ENCODE measurements around the gene NAXE.

GRCh38 chr1:156543066-156543465 is 48.5 kb upstream of the NAXE start:
- TF ChIP-seq POLR2A (IDR thresholded peaks at IDR 0.05; ENCODE audit: low read depth, low read length) (no peak), POLR2AphosphoS5 (IDR thresholded peaks at IDR 0.05; ENCODE audit: low read depth, low read length) (no peak), TAF1 (IDR thresholded peaks at IDR 0.05; ENCODE audit: low read depth, low read length) (no peak), POU2F2 (IDR thresholded peaks at IDR 0.05; ENCODE audit: low read depth, low read length) (no peak)

Data from GM12891 (cell line).